Mesothelial cell of epicardium (in vitro differentiated cells): ENCODE measurements around the gene TLE5. TPM values are rescaled to one million over a fixed set of nuclear protein-coding genes. Genes with fewer than 3 reads are reported as not detected.
A peak's percentile ranks its signal among the peaks of the same experiment; 100 is the strongest.

Experiments used
- DNase-seq, 2 experiments: peaks; one replicate each; pipeline ENCODE4 v3.0.0; 2021; ENCODE audit warnings: low spot score in 2 of 2; ENCODE audit not compliant: unreplicated experiment in 2 of 2
- H3K27ac Mint-ChIP-seq: 2 replicates; pipeline ENCODE4 v1.8.0; 2021; ENCODE audit warnings: mixed read lengths
- H3K27me3 Mint-ChIP-seq: 2 replicates; pipeline ENCODE4 v1.8.0; 2021; ENCODE audit warnings: low read depth, mixed read lengths
- H3K36me3 Mint-ChIP-seq: 2 replicates; pipeline ENCODE4 v1.8.0; 2021; ENCODE audit warnings: mixed read lengths
- H3K4me1 Mint-ChIP-seq: 2 replicates; pipeline ENCODE4 v1.8.0; 2021; ENCODE audit warnings: mixed read lengths
- H3K4me3 Mint-ChIP-seq: 2 replicates; pipeline ENCODE4 v1.8.0; 2021; ENCODE audit warnings: mild to moderate bottlenecking, moderate library complexity, mixed read lengths
- H3K9me3 Mint-ChIP-seq: 2 replicates; pipeline ENCODE4 v1.8.0; 2021; ENCODE audit warnings: mixed read lengths
- CTCF ChIP-seq: fragments of 200-600 bp; sonication (generic); IDR thresholded peaks from one replicate; pipeline ENCODE4 v1.5.0; 2021; ENCODE audit warnings: antibody characterized with exemption; ENCODE audit not compliant: unreplicated experiment
- total RNA-seq: library from RNA; stranded (reverse); gene quantifications from 3 replicates; pipeline ENCODE4 v1.2.1, GENCODE V29; 2021

Gene TLE5
- total RNA-seq, 1 donor from 2014 or later, result 417 TPM

- TF ChIP-seq CTCF, result no peak
- DNase-seq, result no peak
- peak overlapping the region; percentile 46 for H3K4me3 Mint-ChIP-seq
- H3K4me1 Mint-ChIP-seq, result peaks cover 21% of the 10 kb centered on the region
- peaks cover 12% of the 10 kb centered on the region for H3K36me3 Mint-ChIP-seq
- H3K27me3 Mint-ChIP-seq, result peaks cover 6% of the 10 kb centered on the region
- no peaks in the 10 kb centered on the region for H3K9me3 Mint-ChIP-seq
- no peak overlapping the region for H3K27ac Mint-ChIP-seq
These were observed 37.3 kb downstream of the TLE5 start for GRCh38 chr19:3024870-3025548.

- peaks cover 16% of the 10 kb centered on the region for H3K36me3 Mint-ChIP-seq
- H3K4me3 Mint-ChIP-seq, result peak overlapping the region; percentile 44
- peaks cover 21% of the 10 kb centered on the region for H3K4me1 Mint-ChIP-seq
- H3K9me3 Mint-ChIP-seq, result no peaks in the 10 kb centered on the region
- no peak for DNase-seq
- peaks cover 3% of the 10 kb centered on the region for H3K27me3 Mint-ChIP-seq
- TF ChIP-seq CTCF, result no peak
- H3K27ac Mint-ChIP-seq, result no peak overlapping the region
These were observed 37.8 kb downstream of the TLE5 start for GRCh38 chr19:3024509-3024869.

GRCh38 chr19:3020321-3020960, 41.9 kb downstream of the TLE5 start:
- no peaks in the 10 kb centered on the region for H3K9me3 Mint-ChIP-seq
- H3K4me3 Mint-ChIP-seq, result no peak overlapping the region
- no peak for DNase-seq
- H3K36me3 Mint-ChIP-seq, result peaks cover 13% of the 10 kb centered on the region
- H3K27ac Mint-ChIP-seq, result no peak overlapping the region
- peaks cover 14% of the 10 kb centered on the region for H3K4me1 Mint-ChIP-seq
- H3K27me3 Mint-ChIP-seq, result peaks cover 2% of the 10 kb centered on the region
- no peak for TF ChIP-seq CTCF

GRCh38 chr19:3019211-3019854, 43.0 kb downstream of the TLE5 start:
- Mint-ChIP-seq H3K4me1 (peaks cover 4% of the 10 kb centered on the region), H3K36me3 (peaks cover 15% of the 10 kb centered on the region), H3K9me3 (no peaks in the 10 kb centered on the region), H3K27me3 (no peaks in the 10 kb centered on the region), H3K4me3 (no peak overlapping the region), H3K27ac (no peak overlapping the region)
- DNase-seq, result no peak
- no peak for TF ChIP-seq CTCF

- peaks cover 20% of the 10 kb centered on the region for H3K36me3 Mint-ChIP-seq
- no peaks in the 10 kb centered on the region for H3K27me3 Mint-ChIP-seq
- H3K4me3 Mint-ChIP-seq, result no peak overlapping the region
- no peaks in the 10 kb centered on the region for H3K9me3 Mint-ChIP-seq
- DNase-seq, result no peak
- no peak overlapping the region for H3K27ac Mint-ChIP-seq
- no peak for TF ChIP-seq CTCF
- H3K4me1 Mint-ChIP-seq, result peaks cover 2% of the 10 kb centered on the region
These were observed 44.4 kb downstream of the TLE5 start for GRCh38 chr19:3017923-3018322.
